PFSK-1 (cell line): ENCODE measurements around the gene SEMA6D.

Experiments used
- FOXP2 ChIP-seq: optimal IDR thresholded peaks from 2 replicates; pipeline ENCODE3; 2011; ENCODE audit warnings: borderline replicate concordance, control low read depth, inconsistent platforms; ENCODE audit not compliant: insufficient read depth; ENCODE audit errors: extremely low read length, extremely low read depth
- POLR2AphosphoS5 ChIP-seq: IDR thresholded peaks from 2 replicates; pipeline ENCODE4 v1.6.1; 2012; ENCODE audit warnings: low read depth, mild to moderate bottlenecking, control low read depth, low read length, moderate library complexity
- REST ChIP-seq, 2 experiments: IDR thresholded peaks; 2 replicates each; pipeline versions ENCODE4 v1.6.1 to v1.8.0; 2011 to 2012; ENCODE audit warnings: low read depth in 2 of 2, low read length in 2 of 2, control low read depth in 1 of 2, inconsistent platforms in 1 of 2, mild to moderate bottlenecking in 1 of 2, moderate library complexity in 1 of 2; ENCODE audit not compliant: insufficient read depth in 1 of 2
- SIN3A ChIP-seq: IDR thresholded peaks from 2 replicates; pipeline ENCODE4 v1.6.1; 2012; ENCODE audit warnings: mild to moderate bottlenecking, low read length, moderate library complexity, borderline replicate concordance; ENCODE audit not compliant: insufficient read depth
- TAF1 ChIP-seq: IDR thresholded peaks from 2 replicates; pipeline ENCODE4 v1.6.1; 2012; ENCODE audit warnings: low read length, control low read depth, borderline replicate concordance; ENCODE audit not compliant: insufficient read depth

SEMA6D gene

GRCh38 chr15:47792231-47792630 lies 74.9 kb downstream of the SEMA6D start:
- TF ChIP-seq FOXP2 (no peak), POLR2AphosphoS5 (no peak), REST (IDR thresholded peaks at IDR 0.05; ENCODE audit: insufficient read depth in 1 of 2, low read depth in 2 of 2, low read length in 2 of 2) (no peak), TAF1 (no peak), SIN3A (no peak)

GRCh38 chr15:47794252-47794914 lies 77.1 kb downstream of the SEMA6D start:
- TF ChIP-seq SIN3A (no peak), REST (IDR thresholded peaks at IDR 0.05; ENCODE audit: insufficient read depth in 1 of 2, low read depth in 2 of 2, low read length in 2 of 2) (no peak), FOXP2 (no peak), TAF1 (no peak), POLR2AphosphoS5 (no peak)

GRCh38 chr15:47795864-47796263 lies 78.6 kb downstream of the SEMA6D start:
- TF ChIP-seq FOXP2, result no peak
- no peak for TF ChIP-seq TAF1
- no peak for TF ChIP-seq POLR2AphosphoS5
- TF ChIP-seq REST (IDR thresholded peaks at IDR 0.05; ENCODE audit: insufficient read depth in 1 of 2, low read depth in 2 of 2, low read length in 2 of 2), result no peak
- no peak for TF ChIP-seq SIN3A

GRCh38 chr15:47796339-47796738 lies 79.0 kb downstream of the SEMA6D start:
- TF ChIP-seq SIN3A (no peak), TAF1 (no peak), REST (IDR thresholded peaks at IDR 0.05; ENCODE audit: insufficient read depth in 1 of 2, low read depth in 2 of 2, low read length in 2 of 2) (no peak), FOXP2 (no peak), POLR2AphosphoS5 (no peak)
